Pons (tissue), 1 donor: ENCODE measurements around the gene MAPK12.

Source experiments
- DNase-seq: peaks from one replicate; pipeline ENCODE4 v3.0.0-alpha.2; 2016; ENCODE audit warnings: low spot score

Gene MAPK12

DNA sequence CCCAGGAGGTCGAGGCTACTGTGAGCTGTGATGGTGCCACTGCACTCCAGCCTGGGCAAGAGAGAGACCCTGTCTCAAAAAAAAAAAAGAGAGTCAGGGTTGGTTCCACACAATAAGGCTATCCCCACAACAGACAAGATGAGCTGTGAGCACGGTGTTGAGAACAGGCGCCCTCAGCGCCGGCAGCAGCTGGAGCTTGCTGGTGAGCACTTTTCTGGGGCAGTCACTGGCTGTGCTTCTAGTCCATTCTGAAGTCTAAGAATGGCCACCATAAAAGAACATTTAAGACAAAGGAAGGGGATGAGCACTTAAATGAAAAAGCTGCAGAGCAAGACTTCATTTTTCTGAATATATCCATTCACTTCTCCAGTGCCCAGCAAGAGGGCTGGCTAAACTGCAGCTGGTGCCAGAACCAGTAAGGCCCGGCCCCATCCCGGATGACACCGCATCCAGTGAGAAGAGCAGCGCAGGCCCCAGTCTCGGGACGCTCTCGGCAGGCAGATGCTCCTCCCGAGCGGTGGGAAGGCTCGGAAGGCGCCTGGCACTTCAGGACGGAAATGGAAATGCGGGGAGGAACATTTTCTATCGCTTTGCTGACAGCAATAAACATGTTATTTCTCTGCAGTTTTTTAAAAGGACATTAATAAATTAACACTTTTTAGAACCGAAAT lies 28.9 kb downstream of the MAPK12 start:
- DNase-seq: no peak

DNA sequence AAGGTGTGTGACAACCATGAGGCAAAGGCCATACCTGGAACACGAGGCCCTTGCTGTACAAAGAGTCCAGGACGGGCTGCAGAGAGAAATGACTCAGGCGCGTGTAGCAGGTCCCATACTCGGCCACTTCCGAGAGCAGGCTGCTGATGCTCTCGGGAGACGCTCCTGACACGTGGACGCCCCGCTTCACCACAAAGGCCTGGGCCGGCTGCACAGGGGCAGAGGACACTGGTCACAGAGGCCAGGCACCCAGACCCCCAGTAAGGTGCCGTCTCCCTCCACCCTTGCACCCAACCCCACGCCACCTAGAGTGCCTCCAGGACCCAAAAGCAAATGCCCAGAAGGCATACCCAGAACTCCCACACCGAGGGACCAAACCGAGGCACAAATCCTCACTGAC lies 32.1 kb downstream of the MAPK12 start:
- no peak for DNase-seq

DNA sequence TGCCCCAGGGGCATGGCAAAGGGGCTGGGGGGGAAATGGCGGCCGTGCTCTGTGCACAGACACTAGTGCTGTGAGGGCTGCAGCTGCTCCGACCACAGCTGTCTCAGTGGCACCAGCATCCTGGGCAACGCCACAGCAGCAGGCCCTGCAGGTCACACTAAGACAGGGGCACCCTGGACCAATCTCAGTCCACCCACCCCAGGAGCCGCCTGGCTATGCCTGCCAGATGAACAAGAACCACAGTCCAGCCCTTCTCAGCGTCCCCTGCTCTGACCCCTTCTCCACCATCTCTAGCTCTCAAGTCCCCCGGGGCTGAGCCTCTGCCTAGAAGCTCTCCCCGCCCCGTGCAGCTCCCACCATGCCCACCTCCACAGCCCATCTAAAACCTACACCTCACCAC lies 33.1 kb downstream of the MAPK12 start:
- DNase-seq: no peak

- DNase-seq: no peak
Observed at GRCh38 chr22:50227579-50228215, 33.8 kb downstream of the MAPK12 start.

GRCh38 chr22:50226875-50227165 lies 34.7 kb downstream of the MAPK12 start:
- DNase-seq: no peak

DNA sequence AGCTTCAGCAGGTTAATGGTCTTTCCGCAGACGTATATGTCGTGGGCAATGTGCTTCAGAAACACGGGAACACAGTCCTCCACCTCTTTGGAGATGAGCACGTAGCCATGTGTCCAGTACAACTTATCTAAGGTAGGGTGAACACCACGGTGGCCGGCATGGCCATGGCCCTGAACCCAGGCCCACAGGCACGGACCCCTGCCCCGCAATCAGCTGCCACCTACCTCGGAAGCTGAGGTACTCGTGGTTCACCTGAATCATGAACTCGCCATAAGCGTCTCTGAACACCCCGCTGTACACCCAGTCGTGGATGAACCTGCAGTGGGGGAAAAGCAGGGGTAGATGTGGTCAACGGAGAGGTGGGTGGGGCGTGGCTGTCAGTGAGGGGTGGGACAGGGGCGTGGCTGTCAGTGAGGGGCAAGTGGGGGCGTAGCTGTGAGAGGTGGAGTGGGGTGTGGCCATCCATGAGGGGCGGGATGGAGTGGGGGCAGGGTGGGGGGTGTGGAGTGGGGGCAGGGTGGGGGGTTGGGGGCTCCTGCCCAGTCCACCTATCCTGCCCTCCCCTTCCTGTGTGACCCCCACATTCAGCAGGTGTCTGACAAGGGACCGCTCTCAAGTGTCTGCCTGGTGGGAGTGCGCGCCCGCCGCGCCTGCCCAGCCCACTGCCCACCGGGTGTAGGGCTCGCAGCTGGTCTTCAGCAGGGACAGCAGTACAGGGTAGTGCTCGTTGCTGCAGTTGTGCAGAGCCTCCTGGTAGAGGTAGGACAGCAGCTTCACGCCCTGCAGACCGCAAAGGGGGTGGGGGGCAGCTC lies 35.2 kb downstream of the MAPK12 start:
- DNase-seq: no peak

GRCh38 chr22:50225200-50225969 lies 36.1 kb downstream of the MAPK12 start:
- no peak for DNase-seq

DNA sequence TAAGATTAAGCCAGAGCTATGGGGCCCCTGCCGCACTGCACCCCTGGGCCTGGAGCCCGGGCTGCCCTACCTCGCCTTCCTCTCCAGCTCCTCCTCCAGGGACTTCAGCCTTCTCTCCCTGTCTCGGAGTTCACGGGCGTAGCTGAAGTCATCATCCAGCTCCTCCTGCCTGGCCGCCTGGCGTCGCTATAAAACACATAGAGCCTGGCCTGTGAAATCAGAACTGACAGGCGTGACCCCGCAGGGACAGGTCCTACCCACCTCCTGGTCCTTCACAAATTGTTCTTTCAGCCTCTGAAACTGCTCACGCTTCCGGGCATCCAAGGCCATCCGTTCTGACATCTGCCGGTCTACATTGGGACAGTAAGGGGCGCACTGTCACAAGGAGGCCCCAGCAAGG lies 37.4 kb downstream of the MAPK12 start:
- DNase-seq: no peak

- DNase-seq: no peak
Observed at GRCh38 chr22:50222508-50222907, 39.0 kb downstream of the MAPK12 start.

DNA sequence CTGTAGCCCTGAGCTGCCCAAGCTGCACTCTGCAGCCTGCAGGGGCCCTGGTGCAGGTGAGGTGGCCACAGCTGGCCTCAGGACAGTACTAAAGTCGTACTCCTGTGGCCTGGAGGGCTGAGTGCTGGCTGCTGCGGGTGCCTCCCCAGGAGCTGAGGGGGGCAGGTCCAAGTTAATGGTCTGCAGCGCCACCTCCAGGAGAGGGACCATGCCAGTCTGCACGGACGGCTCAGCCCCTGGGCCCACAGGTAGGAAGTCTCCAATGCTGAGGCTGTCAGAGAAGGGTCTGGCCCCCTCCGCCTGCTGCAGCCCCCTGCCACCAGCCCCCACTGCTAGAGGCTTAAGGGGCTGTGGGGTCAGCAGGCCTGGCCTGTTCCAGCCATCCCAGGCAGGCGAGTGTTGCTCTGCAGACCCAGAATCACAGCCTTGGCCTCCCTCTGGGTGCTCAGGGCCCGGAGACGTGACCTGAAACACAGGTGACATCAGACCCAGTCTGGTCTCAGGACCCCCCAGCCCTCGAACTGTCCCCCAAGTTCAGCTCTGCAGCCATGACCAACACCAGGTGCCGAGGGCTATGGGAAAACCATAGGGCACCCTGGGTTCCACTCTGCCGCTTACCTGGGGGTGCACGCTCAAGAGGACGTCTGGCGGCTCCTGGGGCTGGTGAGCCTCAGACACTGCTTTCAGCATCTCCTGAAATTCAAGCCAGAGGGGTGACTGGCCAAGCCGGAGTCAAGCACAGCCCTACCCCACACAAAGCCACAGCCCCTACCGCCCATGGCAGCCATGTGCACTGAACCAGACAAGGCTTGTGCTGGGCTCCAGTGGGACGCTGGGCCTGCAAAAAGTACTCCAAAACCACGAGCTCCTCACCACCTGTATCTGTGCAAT lies 39.8 kb downstream of the MAPK12 start:
- no peak for DNase-seq

DNA sequence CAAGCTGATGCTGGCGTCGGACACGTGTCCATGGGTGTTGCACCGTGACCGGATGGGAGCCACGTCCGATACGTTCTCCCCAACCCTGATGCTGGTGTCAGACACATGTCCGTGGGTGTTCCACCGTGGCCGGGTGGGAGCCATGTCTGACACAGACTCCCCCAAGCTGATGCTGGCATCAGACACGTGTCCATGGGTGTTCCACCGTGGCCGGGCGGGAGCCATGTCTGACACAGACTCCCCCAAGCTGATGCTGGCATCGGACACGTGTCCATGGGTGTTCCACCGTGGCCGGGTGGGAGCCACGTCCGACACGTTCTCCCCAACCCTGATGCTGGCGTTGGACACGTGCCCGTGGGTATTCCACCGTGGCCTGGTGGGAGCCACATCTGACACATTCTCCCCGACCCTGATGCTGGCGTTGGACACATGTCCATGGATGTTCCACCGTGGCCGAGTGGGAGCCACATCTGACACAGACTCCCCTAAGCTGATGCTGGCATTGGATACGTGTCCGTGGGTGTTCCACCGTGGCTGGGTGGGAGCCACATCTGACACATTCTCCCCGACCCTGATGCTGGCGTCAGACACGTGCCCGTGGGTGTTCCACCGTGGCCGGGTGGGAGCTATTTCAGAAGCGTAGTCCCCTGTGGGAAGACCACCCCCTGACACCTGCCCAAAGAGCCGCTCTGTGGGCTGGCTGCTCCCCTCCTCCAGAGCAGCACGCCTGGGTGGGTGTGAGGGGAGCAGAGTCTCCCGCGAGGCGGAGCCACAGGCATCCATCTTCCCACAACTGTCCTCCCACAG lies 40.7 kb downstream of the MAPK12 start:
- no peak for DNase-seq

DNA sequence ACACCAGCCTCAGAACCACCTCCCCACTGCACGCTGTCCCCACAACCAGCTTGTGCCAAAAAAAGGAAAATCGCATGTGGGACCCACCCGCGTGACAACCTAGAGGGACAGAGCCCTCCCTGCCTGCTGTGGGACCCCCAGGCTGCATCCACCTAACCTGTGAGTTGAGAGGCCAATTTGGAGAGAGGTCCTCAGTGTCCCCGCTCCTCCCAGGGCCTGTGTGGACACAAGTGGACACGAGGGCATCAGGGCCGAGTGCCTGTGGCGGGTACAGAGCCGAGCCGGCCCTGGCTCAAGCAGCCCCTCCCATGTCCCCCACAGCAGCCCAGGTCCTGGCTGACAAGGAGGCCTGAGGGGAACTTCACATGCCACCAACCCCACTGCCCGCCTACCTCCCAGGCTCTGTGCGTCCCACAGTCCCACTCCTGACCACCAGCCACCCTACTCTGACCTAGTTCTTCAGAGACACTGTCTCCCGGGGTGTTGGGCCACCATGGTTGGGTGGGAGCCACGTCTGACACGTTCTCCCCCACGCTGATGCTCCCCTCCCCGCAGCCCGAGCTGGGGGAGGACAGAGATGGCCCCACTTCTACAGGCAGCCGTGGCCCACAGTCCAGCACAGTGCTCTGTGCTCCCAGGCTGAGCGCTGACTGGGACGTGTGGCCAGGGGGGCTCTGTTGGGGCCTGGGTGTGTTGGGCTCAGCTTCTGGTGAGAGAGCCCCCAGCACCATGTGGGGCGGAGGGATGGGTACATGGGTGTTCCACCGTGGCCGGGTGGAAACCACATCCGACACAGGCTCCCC lies 41.5 kb downstream of the MAPK12 start:
- DNase-seq: no peak

- DNase-seq: no peak
Observed at GRCh38 chr22:50218996-50219727, 42.3 kb downstream of the MAPK12 start.

- DNase-seq: no peak
Observed at GRCh38 chr22:50218153-50218995, 43.1 kb downstream of the MAPK12 start.

- no peak for DNase-seq
Observed at GRCh38 chr22:50217543-50218152, 43.8 kb downstream of the MAPK12 start.

- no peak for DNase-seq
Observed at GRCh38 chr22:50216684-50217520, 44.6 kb downstream of the MAPK12 start.
